Suprapubic skin (tissue), 4 donors: ENCODE results near the gene FSIP2. TPM values are rescaled to one million over a fixed set of nuclear protein-coding genes. Genes with fewer than 3 reads are reported as not detected.

ENCODE experiments used
- DNase-seq, 2 donors: peaks; one replicate each; pipeline ENCODE4 v3.0.0-alpha.2; 2019; ENCODE audit warnings: low spot score in 2 of 2
- H3K27ac ChIP-seq: fragments of 200-600 bp; sonication (generic); one replicate; pipeline ENCODE4 v1.5.1; 2019
- H3K27me3 ChIP-seq: fragments of 200-600 bp; sonication (generic); one replicate; pipeline ENCODE4 v1.5.1; 2019
- H3K36me3 ChIP-seq: fragments of 200-600 bp; sonication (generic); one replicate; pipeline ENCODE4 v1.5.1; 2019
- H3K4me1 ChIP-seq: fragments of 200-600 bp; sonication (generic); one replicate; pipeline ENCODE4 v1.5.1; 2019
- H3K4me3 ChIP-seq: fragments of 200-600 bp; sonication (generic); one replicate; pipeline ENCODE4 v1.5.1; 2019; ENCODE audit warnings: mild to moderate bottlenecking
- H3K9me3 ChIP-seq: fragments of 200-600 bp; sonication (generic); one replicate; pipeline ENCODE4 v1.5.1; 2019
- EP300 ChIP-seq: sonication (generic); formaldehyde crosslinking; IDR thresholded peaks from one replicate; pipeline ENCODE4 v1.6.1; 2017; ENCODE audit warnings: antibody characterized with exemption
- POLR2A ChIP-seq, 2 donors: fragments of 450-650 bp; IDR thresholded peaks; one replicate each; pipeline ENCODE4 v1.6.1; 2017; ENCODE audit warnings: antibody characterized with exemption in 2 of 2, mild to moderate bottlenecking in 2 of 2, moderate library complexity in 2 of 2
- POLR2AphosphoS5 ChIP-seq, 3 donors: sonication (generic); formaldehyde crosslinking; IDR thresholded peaks; one replicate each; pipeline ENCODE4 v1.6.1; 2017; ENCODE audit warnings: antibody characterized with exemption in 3 of 3
- WGBS: methylation state at CpG from one replicate; pipeline ENCODE4 v1.1.5; 2018; 5-methylcytosine and 5-hydroxymethylcytosine counted together
- total RNA-seq, 4 donors: library from RNA; depleted of rRNA; stranded (reverse); fragments of >200 nt; gene quantifications; one replicate each; pipeline ENCODE4 v1.1.0, GENCODE V29; 2016
- TF ChIP-seq, protein P1 (sequence below), 2 donors: fragments of 200-600 bp in 1 of 2; fragments of 450-650 bp in 1 of 2; sonication (generic) in 1 of 2; IDR thresholded peaks; one replicate each; pipeline ENCODE4 v1.5.1; 2016 to 2019; ENCODE audit warnings: antibody characterized with exemption in 2 of 2, mild to moderate bottlenecking in 1 of 2, moderate library complexity in 1 of 2

The FSIP2 gene
- total RNA-seq, 4 donors from 2014 or later = 0.83 to 10.1 (median 1.6) TPM

GRCh38 chr2:185782223-185782769 is 43.7 kb downstream of the FSIP2 start:
- H3K9me3 ChIP-seq = no peaks in the 10 kb centered on the region
- no peak overlapping the region for H3K27ac ChIP-seq
- DNase-seq = no peak
- TF ChIP-seq, protein P1, sequence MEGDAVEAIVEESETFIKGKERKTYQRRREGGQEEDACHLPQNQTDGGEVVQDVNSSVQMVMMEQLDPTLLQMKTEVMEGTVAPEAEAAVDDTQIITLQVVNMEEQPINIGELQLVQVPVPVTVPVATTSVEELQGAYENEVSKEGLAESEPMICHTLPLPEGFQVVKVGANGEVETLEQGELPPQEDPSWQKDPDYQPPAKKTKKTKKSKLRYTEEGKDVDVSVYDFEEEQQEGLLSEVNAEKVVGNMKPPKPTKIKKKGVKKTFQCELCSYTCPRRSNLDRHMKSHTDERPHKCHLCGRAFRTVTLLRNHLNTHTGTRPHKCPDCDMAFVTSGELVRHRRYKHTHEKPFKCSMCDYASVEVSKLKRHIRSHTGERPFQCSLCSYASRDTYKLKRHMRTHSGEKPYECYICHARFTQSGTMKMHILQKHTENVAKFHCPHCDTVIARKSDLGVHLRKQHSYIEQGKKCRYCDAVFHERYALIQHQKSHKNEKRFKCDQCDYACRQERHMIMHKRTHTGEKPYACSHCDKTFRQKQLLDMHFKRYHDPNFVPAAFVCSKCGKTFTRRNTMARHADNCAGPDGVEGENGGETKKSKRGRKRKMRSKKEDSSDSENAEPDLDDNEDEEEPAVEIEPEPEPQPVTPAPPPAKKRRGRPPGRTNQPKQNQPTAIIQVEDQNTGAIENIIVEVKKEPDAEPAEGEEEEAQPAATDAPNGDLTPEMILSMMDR (IDR thresholded peaks at IDR 0.05) = no peak
- TF ChIP-seq EP300 (no peak), POLR2AphosphoS5 (IDR thresholded peaks at IDR 0.05) (no peak), POLR2A (IDR thresholded peaks at IDR 0.05) (no peak)
- H3K36me3 ChIP-seq = no peaks in the 10 kb centered on the region
- no peaks in the 10 kb centered on the region for H3K27me3 ChIP-seq
- WGBS = 82% methylated on average over 4 of the region's 4 CpGs
- no peaks in the 10 kb centered on the region for H3K4me1 ChIP-seq
- no peak overlapping the region for H3K4me3 ChIP-seq

- Histone ChIP-seq H3K4me1 (no peaks in the 10 kb centered on the region), H3K36me3 (no peaks in the 10 kb centered on the region)
Observed at GRCh38 chr2:185785156-185785555, 46.6 kb downstream of the FSIP2 start.

GRCh38 chr2:185785851-185786473 is 47.4 kb downstream of the FSIP2 start:
- no peaks in the 10 kb centered on the region for H3K27me3 ChIP-seq
- H3K9me3 ChIP-seq = no peaks in the 10 kb centered on the region
- WGBS = 72% methylated on average over 2 of the region's 2 CpGs
- no peak for DNase-seq
- H3K4me1 ChIP-seq = no peaks in the 10 kb centered on the region
- no peaks in the 10 kb centered on the region for H3K36me3 ChIP-seq
- no peak overlapping the region for H3K27ac ChIP-seq
- no peak for TF ChIP-seq EP300
- TF ChIP-seq POLR2AphosphoS5 (IDR thresholded peaks at IDR 0.05) = no peak
- TF ChIP-seq, protein P1 (IDR thresholded peaks at IDR 0.05) = no peak
- TF ChIP-seq POLR2A (IDR thresholded peaks at IDR 0.05) = no peak
- H3K4me3 ChIP-seq = no peak overlapping the region

More at GRCh38 chr2:185785156-185785555, 46.6 kb downstream of the FSIP2 start:
- TF ChIP-seq EP300 = no peak
- TF ChIP-seq, protein P1 (IDR thresholded peaks at IDR 0.05) = no peak
- no peak for TF ChIP-seq POLR2AphosphoS5 (IDR thresholded peaks at IDR 0.05)
- TF ChIP-seq POLR2A (IDR thresholded peaks at IDR 0.05) = no peak
- no peak for DNase-seq
- H3K9me3 ChIP-seq = no peaks in the 10 kb centered on the region
- no peak overlapping the region for H3K4me3 ChIP-seq
- no peaks in the 10 kb centered on the region for H3K27me3 ChIP-seq
- H3K27ac ChIP-seq = no peak overlapping the region

- DNase-seq = no peak
- Histone ChIP-seq H3K36me3 (no peaks in the 10 kb centered on the region), H3K4me3 (no peak overlapping the region), H3K27ac (no peak overlapping the region), H3K27me3 (no peaks in the 10 kb centered on the region), H3K9me3 (no peaks in the 10 kb centered on the region), H3K4me1 (no peaks in the 10 kb centered on the region)
- TF ChIP-seq POLR2A (IDR thresholded peaks at IDR 0.05) (no peak), EP300 (no peak), POLR2AphosphoS5 (IDR thresholded peaks at IDR 0.05) (no peak)
- TF ChIP-seq, protein P1 (IDR thresholded peaks at IDR 0.05) = no peak
- WGBS = 96% methylated on average over 2 of the region's 2 CpGs
Observed at GRCh38 chr2:185787227-185788145, 48.9 kb downstream of the FSIP2 start.

DNA sequence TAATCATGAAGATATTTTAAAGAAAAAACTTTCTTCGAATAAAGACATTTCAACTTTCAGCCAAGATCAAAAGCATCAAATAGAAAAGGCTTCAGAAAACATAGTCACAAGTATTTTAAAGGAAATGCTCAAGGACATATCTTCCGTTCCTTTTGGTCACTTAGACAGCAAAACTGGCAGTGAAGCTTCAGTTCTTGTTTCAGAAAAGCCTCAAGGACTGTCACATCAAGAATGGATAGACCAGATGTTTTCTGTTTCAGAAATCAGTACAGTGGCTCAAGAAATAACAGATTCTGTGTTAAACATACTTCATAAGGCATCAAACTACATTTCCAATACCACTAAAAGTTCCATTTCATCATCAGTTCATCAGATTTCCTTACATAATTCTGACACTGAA is 51.8 kb downstream of the FSIP2 start:
- no peak for DNase-seq
- WGBS = 75% methylated on average over 2 of the region's 2 CpGs
- TF ChIP-seq, protein P1 (IDR thresholded peaks at IDR 0.05) = no peak
- TF ChIP-seq POLR2AphosphoS5 (IDR thresholded peaks at IDR 0.05) (no peak), POLR2A (IDR thresholded peaks at IDR 0.05) (no peak), EP300 (no peak)
- Histone ChIP-seq H3K27me3 (no peaks in the 10 kb centered on the region), H3K4me1 (no peaks in the 10 kb centered on the region), H3K9me3 (no peaks in the 10 kb centered on the region), H3K4me3 (no peak overlapping the region), H3K36me3 (no peaks in the 10 kb centered on the region), H3K27ac (no peak overlapping the region)
